ENCODE data around the gene NCK2. TPM values are rescaled to one million over a fixed set of nuclear protein-coding genes. Genes with fewer than 3 reads are reported as not detected.

Gene NCK2
- total and polyA plus RNA-seq, 9 of the 15 experiments (the other 6 are each of a cell fraction or from before 2014, with no cell fraction given), result 0.90 to 27.9 (median 15.9) TPM

- FAIRE-seq (no peak), ATAC-seq (no peak), DNase-seq (ENCODE audit: extremely low read depth in 1 of 4, low spot score in 3 of 4) (no peak)
- TF ChIP-seq PRDM10 (IDR thresholded peaks at IDR 0.05; ENCODE audit: partially characterized antibody) (peak; percentile 65), HDAC6 (IDR thresholded peaks at IDR 0.05; ENCODE audit: low read depth, low read length) (no peak)
- Histone ChIP-seq H3K27me3 (ENCODE audit: control insufficient read depth in 2 of 2, insufficient read depth in 2 of 2, low read length in 2 of 2) (no peaks in the 10 kb centered on the region), H3K4me1 (replicated peaks in 1 of 2; ENCODE audit: control insufficient read depth in 2 of 2, insufficient read depth in 2 of 2, low read length in 2 of 2) (peaks cover 0 to 3% of the 10 kb centered on the region in 2 experiments; a peak in 1 of 5 replicates), H3K36me3 (ENCODE audit: control insufficient read depth, insufficient read depth, low read length) (no peaks in the 10 kb centered on the region), H3K9me3 (replicated peaks; ENCODE audit: control insufficient read depth, insufficient read depth, low read depth, low read length) (no peaks in the 10 kb centered on the region), H3K4me2 (ENCODE audit: insufficient read depth, low read length) (no peak overlapping the region), H3K27ac (ENCODE audit: extremely low read depth, low read depth, low read length) (no peak overlapping the region), H3K9ac (ENCODE audit: insufficient read depth in 1 of 2, low read depth in 2 of 2, low read length in 2 of 2) (peak overlapping the region in 1 of 2 experiments; percentile 13; a peak in 1 of 4 replicates), H3K79me2 (ENCODE audit: control insufficient read depth, insufficient read depth, low read length) (no peaks in the 10 kb centered on the region), H2AFZ (ENCODE audit: low read depth, low read length) (no peak overlapping the region), H4K20me1 (replicated peaks; ENCODE audit: control insufficient read depth, insufficient read depth, low read length) (peaks cover 9% of the 10 kb centered on the region), H3K4me3 (no peak overlapping the region), H3K9me1 (ENCODE audit: control insufficient read depth, insufficient read depth, low read length) (no peaks in the 10 kb centered on the region)
- WGBS (ENCODE audit: insufficient coverage, low coverage, missing lambda C conversion rate), result 74% methylated on average over 11 of the region's 11 CpGs
- intact Hi-C loops (cut with micrococcal nuclease) (no loop called here), in situ Hi-C loops (cut with MboI) (no loop called here)
- ChIA-PET CTCF (ENCODE audit: low intra/inter-chr PET ratio) (no interaction called here), POLR2A (no interaction called here)
- no TSS peak for BruUV-seq (replicated peaks)
Measured at GRCh38 chr2:105775809-105776559, 31.3 kb downstream of the NCK2 start.

Data from K562 (cell line).